ENCODE data around the gene DNAJC27.

DNAJC27 gene

DNA sequence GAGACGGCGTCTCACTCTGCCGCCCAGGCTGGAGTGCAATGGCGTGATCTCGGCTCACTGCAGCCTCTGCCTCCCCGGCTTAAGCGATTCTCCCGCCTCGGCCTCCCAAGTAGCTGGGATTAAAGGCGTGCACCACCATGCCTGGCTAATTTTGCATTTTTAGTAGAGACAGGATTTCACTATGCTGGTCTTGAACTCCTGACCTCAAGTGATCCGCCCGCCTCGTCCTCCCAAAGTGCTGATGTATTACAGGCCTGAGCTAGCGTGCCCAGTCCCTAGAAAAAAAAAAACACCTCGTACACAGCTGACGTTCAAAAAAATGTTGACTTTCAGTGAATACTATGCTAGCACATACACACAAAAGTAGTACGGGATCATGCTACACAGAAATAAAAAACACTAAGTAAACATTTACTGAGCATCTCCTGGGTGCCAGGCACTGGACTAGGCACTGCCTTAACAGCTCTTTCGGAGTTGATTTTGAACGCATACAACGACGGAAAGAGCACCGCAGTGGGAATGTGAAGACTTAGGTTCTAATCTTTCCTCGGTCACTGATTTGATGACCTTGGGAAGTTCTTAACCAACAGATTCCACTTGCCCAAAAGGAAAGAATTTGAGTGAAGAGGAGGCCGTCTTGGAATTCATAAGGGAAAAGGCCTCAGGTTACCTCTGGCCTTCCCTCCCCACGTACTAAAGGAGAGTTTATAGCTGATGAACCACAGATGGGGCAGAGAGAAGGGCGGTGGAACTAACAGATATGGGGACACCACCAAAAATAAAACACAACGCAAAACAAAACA, 1.1 kb downstream of the DNAJC27 start:
- DNase-seq: no peak

DNA sequence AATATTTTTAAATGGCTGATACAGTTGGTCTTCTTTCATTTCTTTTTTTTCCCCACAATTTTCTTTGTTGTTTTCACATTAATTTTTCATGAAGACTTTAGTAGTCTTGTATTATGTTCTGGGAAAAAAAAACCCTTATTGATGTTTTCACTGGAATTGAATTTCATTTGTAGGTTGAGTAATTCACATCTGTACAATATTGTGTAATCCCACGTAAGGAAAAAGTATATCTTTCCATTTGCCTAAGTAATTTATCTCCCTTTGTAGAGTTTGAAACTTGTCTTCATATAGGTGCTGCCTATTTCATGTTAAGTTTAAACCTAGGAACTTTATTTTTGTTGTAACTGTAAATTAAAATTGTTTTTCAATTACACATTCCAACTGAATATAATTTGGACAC, 2.0 kb downstream of the DNAJC27 start:
- DNase-seq: no peak

DNA sequence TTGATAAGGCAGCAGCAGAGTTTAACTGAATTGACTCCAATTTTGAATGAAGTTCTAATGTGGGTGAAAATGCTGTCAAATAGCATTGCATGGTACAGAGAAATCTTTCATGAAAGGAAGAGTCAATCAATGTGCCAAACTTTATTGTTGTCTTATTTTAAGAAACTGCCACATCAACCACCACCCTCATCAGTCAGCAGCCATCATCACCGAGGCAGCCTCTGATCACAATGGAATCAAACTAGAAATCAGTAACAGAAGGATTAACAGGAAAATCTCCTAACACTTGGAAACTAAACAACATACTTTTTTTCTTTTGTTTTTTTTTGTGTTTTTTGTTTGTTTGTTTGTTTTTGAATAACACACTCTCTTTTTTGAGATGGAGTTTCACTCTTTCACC, 9.9 kb downstream of the DNAJC27 start:
- no peak for DNase-seq

DNA sequence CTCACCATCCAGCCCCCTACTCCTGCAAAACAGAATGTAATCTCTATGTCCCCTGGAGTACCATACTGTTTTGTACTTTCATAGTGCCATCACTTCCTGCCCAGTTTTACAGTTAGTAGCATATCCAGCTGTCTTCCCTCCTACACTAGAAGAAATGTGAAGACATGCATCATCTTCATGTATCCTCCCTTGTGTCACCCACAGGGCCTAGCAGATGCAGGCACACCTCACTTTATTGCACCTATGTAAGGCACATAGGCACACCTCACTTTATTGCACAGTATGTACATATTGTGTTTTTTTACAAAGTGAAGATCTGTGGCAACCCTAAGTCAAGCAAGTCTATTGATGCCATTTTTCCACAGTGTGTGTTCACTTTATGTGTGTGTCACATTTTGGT, 12.0 kb downstream of the DNAJC27 start:
- DNase-seq: no peak

DNA sequence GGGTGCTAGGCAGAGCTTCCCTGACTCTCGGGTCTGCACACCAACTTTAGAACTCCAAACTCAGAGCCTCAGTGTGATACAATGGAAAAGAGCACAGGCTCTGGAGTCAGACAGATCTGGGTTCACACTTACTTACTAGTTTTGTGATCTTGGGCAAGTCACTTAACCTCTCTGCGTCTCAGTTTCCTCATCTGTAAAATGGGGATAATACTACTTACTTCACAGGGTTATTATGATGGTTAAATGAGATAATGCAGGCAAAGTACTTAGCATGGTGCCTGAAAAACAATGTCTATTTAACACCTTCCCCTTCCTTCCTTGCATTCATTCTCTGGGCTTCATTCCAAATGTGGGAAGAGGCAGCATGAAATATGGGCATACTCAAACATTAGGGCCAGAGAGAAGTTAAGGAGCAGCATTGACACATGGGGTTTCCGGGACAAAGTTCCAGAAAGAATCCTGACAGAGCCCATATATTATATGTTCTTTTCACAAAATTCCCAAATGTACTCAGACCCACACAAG, 13.3 kb downstream of the DNAJC27 start:
- no peak for DNase-seq

DNA sequence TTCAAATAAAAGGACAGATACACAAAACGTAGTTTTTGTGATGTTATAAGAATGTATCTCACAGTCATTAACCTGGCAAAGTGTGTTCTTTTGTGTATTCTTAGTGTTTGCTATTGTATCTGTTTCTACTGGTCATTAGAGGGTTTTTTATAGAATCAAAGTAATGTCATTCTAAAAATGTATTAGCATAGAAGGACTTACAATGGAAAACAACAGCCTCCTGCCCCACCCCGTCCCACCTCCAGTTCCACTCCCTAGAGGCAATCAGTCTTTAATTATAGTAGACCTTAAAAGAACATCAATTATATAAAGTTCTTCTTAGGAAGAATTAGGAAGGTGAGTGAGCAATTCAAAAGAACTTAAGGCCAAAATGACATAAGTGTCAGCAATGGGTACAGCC, 13.8 kb downstream of the DNAJC27 start:
- DNase-seq: no peak

DNA sequence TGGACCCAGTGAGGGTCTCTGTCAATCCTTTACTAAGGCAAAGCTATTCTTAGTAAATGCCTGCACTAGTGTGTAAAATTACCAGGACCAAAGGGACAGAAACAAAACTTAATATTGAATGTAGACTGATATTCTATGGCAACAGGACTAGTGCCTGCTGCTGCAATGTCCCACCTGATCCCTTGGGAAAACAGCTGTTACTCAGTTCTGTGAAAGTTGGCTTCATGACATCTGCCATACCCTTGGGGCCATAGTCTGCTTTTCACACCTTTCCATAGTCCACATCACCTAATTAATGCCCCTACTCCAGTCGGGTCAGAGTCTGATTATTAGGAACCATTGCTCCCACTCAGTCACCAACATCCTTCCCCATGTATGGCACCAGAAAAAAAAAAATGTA, 14.5 kb downstream of the DNAJC27 start:
- no peak for DNase-seq

DNA sequence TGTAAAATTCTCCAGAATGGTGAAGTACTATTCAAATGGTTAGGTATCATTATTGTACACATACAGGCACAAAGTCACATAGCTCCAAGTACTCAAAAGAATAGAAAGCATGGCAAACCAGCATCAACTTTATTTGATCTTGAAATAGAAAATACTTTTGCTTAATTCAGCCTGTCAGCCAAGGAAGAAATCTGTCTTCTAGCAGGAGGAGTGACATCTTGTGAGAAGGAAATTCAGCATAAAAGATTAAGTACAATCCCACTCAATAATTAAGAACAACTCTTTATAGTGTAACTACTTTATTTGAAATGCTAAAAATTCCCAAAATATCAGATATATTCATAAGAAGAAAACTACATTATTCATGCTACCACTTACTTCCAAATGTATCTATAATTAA, 15.8 kb downstream of the DNAJC27 start:
- DNase-seq: no peak

DNA sequence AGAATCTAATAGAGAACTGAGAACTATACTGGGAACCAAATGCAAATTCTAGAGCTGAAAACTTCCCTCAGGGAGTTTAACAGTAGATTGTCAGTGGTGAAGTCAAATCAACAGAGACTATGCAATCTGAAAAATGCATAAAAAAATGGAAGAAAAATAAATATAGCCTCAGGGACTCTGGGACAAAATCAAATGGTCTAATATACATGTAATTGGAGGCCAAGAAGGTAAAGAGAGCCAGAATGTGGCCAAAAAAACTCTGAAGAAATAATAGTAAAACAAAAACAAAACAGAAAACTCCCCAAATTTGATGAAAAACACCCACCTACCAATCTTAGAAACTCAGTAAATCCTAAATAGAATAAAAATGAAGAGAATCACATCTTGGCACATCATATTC, 16.5 kb downstream of the DNAJC27 start:
- no peak for DNase-seq

DNA sequence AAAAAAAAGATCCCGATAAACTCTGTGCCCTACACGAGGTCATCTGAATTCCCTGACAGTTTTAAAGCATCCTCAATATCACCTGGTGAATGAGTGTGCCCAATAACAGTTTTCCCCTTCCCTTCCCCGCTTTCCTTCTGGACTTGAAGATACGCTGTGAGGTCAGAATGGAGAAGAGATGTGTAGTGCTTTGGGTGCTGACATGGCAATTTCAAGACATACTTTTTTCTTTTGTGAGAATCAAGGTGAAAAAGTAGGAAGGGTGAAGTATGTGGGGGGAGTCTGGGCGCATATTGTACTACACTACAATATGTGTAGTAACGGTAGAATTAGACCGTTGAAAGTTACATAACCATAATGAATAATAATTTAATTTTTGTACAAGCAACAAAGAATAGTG, 21.7 kb downstream of the DNAJC27 start:
- DNase-seq: no peak

DNA sequence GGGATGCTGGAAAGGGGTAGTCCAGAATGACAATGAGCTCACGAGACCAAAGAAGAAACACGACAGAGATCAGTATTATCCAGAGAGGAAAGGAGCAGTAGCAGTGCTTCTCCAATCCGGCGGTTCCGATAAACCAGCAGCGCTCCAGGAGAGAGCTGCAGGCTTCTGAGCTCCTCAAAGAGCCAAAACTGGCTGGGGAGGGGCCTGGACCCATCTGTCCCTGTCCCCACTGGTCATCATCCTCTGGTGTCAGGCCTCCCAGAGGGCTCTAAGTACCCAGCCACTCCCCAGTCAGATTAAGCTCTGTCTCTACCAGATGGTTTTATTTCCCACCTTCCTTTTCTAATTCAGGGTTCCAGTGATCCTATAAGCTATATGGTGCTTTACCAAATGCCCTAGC, 23.2 kb downstream of the DNAJC27 start:
- DNase-seq: no peak

DNA sequence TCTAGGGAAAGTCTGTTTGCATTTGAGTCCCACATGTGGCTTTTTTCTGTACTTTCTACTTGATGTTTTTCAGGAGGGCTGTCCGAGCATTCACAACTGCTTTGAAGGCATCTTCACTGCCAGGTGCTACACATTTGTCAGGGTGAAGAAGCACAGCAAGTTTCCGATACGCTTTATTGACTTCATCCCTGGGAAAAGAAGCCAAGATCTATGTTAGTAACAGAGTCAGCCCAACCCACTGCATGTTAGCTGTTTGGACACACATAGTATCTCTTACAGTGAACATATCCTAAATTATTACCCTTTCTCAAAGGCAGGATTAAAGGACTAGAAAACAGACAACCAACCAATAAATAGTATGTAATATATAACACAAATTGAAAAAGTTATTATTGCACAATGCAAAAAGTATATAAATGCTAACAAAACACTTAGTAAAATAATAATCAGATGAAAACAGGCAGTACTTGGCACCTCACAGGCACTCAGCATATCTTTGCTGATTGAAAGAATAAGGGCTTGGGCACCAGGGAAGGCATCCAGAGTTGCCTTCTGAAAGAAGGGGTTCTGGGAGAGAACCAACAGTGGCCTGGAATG, 24.1 kb downstream of the DNAJC27 start:
- DNase-seq: no peak

DNA sequence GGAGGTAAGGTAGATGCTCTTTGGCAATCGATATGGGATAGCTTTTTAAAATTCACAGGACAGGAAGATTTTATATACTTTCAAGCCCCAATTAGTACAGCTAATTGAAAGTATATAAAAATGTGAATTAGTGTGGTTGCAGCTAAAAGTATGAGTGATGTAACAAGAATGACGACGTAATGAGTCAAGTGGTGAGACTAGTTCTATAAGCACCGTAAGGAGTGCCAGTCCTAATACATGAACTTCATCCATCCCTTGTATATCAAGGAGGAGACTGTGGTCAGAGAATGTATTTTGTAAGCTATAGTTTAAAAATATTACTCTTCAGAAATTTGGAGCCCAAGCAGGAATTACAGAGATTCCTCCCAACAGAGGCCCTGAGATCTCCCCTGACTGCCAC, 25.8 kb downstream of the DNAJC27 start:
- no peak for DNase-seq

DNA sequence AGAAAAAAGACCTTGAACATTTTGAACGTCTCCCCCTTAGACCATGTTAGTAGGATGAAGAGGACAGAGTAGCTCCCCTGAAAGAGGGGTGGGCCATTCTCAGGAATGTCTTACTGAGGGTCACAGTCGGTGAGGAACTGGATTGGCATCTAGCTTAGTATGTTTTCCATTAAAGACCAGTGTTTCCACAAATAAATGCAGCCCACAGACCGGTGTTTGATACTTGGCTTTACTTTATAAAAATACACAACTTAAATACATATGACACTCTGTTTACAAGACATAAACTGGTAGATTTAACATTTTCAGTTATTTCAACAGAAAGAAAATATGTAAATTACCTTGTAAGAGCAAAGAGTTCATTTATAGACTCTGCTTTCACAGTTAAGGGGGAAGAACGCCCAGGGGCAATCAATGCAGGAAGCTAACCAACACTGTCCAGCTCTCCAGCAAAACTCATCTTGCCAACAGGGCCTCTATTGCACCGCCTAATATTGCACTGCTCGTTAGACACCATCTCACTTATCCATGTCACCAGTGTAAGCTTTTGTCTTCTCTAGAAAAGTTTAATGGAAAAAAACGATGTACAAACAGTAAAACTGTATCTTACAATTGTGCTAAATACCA, 28.2 kb downstream of the DNAJC27 start:
- DNase-seq: no peak

DNA sequence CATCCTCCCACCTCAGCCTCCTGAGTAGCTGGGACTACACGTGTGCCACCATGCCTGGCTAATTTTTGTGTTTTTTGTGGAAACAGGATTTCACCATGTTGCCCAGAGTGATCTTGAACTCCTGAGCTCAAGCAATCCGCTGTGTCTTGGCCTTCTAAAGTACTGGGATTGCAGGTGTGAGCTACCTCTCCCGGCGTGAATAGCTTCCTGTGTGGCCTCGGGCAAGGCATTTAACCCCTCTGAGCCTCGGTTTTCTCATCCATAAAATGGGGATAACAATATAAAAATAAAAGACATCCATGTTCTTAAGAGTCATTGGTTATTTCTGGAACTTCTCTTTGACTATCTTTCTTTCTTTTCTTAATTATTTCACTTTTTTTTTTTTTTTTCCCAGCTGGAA, 32.4 kb downstream of the DNAJC27 start:
- no peak for DNase-seq

DNA sequence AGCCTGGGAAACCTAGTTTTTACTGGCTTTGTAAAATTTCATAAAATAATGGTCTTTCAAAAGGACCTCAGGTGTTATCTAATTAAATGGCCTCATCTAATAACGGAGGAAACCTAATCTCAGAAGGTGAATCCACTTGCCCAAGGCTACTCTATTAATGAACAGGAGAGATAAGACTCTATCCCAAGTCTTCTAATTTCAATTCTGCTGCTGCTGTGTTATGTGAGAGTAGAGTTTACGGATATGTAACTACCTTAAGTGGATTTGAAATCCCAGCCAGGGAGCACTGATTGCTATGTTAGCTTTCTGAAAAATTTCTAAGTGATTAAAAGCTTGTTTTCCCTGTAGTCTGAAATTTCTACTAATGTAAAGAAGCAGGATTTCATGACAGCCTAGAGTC, 34.5 kb downstream of the DNAJC27 start:
- DNase-seq: no peak

DNA sequence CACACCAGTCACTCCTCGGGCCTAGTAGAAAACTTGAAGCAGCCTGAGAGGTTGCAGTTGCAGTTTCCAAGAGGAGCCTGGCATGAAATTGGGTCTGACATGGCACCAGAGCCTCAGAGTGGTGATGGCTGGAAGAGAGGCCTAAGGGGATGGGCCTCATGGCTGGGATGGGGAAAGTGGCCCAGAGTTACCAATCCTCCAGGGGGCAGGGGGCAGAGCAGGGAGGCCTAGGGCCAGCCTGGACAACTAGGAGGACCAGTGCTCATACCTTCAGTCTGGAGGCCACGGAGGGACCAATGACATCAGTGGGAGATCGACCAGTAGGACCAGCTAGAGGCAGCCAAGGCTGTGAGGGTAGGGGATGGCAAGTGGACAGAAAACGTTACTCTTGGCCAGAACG, 36.6 kb downstream of the DNAJC27 start:
- DNase-seq: no peak

DNA sequence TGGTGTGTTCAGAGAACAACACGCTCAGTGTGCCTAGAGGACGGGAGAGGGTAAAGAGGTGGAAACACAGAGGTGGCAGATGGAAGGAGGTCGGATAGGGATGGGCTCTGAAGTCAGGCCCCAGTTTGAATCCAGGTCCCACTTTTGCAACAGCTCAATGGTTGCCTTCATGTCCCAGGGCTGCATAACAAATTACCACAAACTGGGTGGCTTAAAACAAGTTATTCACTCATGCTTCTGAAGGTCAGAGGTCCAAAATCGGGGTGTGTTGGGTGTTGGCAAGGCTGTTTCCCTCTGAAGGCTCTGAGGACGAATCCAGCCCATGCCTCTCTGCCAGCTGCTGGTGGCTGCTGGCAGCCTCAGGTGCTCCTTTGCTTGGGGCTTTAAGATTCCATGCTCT, 39.0 kb downstream of the DNAJC27 start:
- no peak for DNase-seq

DNA sequence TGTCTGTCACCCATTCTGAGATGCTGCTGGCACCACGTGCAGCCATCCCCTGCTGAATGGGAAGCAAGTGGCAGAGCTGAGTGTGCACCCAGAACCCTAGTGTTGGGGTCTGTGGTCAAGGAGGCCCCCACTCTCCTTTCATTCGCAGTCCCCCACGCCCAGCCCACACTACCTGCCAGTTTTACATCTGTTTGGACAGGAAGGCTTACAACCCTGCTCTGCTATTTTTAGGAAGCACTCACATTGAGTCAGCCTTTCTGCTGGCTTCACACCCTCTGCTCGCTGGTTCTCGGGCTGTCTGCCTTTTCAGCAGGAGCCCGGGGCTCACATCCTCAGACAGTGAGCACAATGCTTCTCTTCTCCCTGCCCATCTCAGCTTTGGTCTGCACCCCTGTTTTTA, 41.0 kb downstream of the DNAJC27 start:
- DNase-seq: no peak

DNA sequence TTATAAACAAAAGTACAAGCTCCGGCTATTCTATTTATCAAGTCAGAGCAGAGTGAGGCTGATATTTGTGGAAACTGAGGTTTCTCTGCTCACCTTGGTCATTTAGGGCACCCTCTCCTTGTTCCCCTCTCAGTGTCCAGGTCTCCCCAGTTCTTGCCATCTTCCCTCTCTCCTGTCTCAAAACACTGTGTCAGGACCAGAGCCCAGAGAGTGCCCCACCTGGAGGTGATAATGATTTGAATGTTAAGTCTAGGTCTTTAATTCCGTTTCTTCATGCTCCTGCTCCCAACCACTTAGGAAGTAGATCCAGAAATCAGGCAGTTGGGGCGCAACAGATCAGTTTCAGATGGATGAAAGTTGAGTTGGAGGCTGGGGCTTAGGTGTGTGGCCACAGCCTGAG, 42.5 kb downstream of the DNAJC27 start:
- DNase-seq: no peak

DNA sequence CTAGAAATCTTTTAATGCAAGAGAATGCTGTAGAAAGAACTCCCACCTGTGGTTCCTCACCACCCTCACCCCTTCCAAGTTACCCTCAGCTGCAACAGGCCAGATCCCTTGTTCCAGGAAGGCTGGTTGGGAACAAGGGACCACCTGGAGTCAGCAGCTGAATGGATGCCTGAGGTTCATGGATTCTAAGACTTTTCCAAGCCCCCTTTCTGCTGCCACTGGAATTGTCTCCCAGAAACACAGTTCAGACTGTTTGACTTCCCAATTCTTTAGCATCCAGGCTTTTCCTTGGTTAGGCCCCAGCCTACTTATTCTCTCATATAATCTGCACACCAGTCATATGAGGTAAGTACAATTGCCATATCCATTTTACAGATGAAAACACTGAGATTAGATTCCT, 43.7 kb downstream of the DNAJC27 start:
- DNase-seq: no peak

DNA sequence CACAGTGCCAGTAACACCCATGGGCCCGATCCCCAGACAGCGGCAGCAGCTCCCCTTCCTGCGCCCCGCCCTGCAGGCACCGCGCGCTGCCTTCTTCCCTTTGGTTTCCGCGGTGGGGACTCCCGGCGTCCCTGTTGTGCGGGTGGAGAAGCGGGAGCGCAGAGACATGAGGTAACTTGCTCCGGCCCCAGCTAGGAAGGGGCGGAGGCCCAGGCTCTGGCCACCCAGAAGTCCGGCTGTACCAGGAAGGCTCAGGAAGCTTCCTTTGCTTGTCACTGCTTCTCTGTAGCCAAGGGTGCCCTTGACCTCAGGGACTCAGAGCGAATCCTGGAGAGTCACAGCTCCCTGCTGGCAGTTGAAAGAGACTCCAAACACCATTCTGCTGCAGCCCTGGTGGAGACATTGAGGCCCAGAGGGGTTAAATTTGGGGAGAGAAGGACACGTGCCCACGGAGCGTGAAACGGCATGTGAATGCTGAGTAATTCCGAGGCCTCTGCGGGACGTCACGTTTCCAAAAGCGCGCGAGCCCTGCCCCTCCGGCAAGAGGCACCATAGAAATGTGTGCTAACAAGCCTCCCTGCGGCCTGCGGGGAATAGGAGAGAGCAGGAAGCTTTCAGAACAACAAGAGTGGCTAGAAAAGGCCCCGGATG, 45.0 kb downstream of the DNAJC27 start:
- DNase-seq: no peak

DNA sequence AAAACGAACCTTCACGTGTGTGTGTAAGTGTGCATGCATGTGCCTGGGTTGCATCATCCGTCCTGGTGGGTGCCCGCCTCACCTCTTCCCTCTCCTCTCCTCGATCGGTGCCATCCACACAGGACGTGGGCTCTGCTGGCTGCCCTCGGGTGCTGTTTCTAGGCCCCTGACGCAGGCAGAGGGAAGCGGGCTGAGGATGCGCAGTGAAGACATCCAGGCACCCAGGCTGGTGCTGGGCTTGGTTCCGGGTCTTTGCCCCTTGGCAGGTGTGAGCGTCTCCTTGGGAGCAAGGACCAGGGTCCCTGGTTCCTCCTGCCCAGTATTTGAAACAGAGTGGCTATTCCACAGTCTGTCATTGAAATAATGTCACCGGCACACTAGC, 45.5 kb downstream of the DNAJC27 start:
- DNase-seq: no peak

DNA sequence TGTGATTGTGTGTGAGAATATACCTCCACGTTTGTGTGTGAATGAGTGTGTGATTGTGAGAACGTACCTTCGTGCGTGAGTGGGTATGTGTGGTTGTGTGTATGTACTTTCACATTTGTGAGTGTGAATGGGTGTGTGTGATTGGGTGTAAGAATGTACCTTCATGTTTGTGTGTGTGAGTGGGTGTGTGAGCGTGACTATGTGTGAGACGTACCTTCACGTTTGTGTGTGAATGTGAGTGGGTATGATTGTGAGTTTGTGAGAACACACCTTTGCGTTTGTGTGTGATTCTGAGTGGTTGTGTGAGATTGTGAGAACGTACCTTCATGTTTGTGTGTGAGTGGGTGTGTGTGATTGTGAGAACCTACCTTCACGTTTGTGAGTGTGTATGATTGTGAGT, 45.9 kb downstream of the DNAJC27 start:
- no peak for DNase-seq
